Measurements from ENCODE around the gene SLIT2.

SLIT2 gene

DNA sequence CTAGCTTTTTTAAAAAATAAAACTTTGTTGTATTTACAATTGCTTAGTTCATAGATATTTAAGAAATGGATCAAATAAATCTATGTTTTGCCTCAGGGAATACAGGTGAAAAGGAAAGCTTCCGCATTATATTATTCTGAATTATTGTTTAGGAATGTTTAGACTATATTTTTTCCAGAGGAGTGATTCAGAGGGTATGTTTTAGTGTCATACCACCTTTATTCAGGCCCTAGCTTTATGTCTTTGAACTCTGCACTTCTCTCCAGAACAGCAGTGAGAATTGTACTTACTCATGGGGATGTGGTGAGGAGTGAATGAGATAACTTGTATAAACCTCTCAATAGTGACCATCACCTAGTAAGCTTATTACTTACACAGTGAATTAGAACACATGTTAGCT lies 14.0 kb downstream of the SLIT2 start:
- DNase-seq: no peak

DNA sequence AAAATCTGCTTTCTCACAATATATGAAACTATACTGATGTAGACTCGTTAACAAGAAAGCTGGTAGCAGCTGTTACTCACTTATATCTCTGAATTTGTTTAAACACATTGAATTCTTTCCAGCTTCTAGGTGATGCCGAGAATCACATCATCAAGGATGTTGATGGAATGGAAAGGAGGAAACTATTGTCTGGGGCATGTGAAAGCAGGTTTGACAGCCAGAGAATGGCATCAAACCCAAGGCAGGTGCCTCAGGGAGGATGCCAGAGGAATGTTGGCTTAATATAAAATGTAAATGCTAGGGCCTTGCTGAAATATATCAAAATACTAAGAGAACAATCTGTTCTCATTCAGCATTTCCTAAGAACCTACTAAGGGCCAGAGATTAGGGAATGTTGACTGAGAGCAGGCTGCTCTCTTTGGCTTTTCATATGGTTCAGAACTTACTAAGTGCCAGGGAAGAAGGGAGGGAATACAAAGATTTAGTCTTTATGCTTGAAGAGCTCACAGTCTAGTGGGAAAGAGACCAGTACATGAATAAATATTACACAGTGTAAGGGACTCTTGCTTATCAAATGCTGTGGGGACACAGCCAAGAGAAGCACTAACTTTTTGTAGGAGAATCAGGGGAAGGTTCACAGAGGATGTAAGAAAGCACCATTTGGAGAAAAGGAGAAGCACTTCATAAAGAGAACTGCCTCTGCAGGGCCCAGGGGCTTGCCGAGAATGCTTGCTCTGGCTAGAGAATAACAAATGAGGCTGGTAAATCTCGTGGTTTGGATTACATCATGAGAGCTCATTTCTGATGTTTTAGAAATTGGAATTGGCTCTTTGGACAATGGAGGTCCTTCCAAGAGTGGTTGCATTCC lies 14.7 kb downstream of the SLIT2 start:
- no peak for DNase-seq

DNA sequence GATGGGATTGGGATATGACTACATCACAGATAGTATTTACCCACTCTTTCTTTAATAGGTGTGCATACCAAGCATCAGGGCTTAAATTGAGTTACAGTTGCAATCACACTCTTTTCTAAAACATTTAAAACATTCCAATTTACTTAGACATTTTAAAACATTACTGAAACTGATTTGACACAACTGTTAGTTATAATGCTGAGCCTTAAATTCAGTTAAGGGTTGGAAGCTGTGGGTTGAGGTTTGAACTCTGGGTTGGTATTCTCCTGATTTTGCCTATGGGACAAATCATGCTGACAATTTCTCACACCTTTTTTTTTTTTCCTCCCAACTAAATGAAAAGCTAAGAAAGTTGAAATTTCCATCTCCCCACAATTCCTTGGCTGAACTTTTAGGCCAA lies 16.3 kb downstream of the SLIT2 start:
- DNase-seq: no peak

DNA sequence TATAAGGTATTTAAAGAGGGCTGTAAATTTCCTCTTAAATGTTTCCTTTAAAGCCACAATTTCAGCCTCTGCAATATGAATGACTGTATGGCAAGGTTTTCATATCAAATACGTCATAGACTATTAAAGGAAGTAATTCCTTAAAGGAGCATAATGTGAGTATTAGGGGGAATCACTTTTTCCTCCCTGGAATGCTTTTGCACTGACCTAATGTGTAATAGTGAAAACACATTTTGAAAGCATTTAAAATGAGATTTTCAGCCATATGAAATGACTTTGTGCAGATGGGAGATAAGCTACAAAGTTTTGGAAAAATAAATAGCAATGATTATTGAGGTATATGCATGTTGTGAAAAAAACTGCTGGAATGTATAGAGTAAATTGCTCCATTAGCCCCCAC lies 17.6 kb downstream of the SLIT2 start:
- no peak for DNase-seq

DNA sequence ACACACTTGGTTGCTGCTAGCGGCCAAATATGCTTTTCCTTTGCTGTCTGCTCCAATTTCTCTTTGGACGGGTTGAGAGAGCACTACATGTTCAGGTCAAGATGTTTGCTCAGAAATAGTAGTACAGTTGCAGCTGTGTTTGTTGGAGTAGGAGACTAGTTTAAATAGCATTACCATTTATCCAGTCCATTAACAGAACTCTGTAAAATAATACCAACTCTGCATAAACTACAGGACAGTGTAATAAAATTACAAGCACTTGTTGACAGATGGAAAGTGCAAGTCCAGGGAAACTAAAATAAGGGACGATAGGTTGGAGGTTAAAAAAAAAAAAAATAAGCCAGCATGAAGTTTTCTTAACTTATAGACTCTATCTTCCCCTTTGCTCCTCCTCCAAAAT lies 20.2 kb downstream of the SLIT2 start:
- DNase-seq: no peak

DNA sequence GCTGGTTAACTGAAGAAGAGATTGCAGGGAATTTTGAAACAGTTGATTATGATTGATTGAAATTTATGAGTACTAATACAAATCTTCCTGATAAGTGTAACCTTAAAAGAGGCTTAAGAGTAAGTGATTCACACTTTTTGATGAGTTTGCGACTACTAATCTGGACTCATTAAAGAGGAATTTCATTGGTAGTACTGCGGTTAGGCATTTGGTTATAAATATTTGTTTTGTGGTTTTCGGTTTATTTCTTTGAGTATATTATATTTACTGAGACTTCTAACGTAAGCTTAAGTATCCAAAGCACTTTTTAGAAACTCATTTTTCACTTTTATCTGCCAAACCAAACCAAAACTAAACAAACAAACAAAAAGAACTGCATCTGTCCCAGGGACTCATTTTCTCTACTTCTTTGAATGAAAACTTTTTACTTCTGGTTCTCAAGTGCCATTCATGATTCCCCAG lies 20.7 kb downstream of the SLIT2 start:
- no peak for DNase-seq

DNA sequence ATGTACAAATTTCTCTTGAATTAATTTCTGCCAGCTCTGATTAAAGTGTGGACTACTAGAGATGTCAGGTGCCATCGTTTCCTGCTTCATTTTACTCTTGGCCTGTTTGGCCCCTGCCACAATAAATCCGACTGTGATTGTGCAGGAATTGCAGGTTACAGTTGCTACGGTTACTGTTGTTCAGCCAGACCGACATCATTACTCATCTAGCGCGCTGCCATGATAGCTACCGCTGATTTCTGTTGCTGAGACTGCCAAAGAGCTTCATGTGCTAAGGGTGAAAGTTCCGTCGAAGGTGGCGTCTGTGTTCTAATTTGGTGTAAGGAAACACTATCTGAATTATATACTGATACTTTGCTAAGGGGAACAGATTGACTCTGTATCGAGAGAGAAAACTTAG lies 22.1 kb downstream of the SLIT2 start:
- DNase-seq: no peak

DNA sequence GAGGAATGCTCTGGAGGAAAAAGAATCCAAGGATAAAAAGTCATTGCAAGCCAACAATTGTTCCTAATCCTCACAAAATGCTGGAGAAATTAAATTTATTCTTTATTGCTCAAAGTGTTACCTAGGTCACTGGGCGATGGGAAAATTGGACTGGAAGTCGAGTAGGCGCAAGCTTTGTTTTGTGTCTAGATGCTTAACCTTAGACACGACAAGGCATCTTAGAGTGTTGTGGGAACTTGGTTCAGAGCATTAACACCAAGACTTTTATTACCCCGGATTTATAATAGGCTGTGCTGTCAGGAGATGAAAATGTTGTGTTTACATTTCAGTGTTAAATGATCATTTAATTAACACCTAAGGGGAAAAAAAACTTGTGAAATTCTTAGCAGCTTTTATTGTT lies 25.1 kb downstream of the SLIT2 start:
- DNase-seq: no peak

DNA sequence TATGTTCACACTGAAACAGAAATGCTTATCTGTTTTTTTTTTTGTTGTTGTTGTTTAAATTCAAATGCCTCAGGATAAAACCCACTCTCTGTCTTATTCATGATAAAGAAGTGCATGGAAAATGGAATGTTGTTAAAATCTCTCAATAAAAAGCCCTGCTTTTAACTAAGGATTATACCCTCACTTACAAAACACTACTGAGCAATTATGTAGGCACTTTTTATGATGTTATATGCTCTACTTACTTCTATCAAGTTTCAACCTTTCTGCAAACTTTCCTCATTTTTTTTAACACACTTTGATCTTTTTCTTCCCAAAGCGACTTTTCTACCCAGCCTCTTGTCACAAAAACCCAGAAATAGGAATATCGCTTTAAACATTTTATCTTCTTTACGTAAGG lies 26.5 kb downstream of the SLIT2 start:
- no peak for DNase-seq

DNA sequence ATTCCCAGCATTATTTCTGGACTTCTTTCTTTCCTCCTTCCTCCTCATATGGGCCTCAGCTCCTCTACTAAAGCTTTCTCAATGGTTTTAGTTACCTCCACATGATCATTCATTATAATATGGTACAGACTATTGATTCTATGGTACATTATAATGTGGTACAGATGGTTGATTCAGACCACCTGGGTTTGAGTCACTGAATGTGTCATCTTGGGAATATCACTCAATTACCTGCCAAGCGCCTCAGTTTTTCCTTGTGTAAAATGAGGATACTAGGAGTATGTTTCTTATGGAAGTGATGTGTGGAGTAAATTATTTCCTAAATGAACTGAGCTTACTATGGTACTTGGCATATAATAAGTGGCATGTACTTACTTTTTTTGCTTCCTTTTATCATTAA lies 27.7 kb downstream of the SLIT2 start:
- DNase-seq: no peak

DNA sequence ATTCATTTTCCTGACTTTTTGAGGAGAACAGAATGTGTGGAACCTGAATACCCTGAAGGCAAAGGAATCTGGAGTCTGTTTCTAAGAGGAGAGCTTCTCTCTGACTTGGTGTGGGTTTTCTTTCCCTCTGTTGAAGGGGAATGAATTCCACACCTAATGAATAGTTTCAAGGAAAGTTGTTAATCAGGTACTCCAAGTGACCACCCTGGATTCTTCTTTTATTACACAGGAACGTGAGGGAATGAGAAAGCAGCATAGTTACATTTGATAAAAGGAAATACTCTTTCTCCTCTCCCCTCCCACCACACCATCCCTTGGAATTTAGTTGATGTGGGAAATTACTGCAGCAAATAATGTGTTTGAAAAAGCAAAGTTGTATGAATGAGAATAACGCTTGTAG lies 29.7 kb downstream of the SLIT2 start:
- no peak for DNase-seq

DNA sequence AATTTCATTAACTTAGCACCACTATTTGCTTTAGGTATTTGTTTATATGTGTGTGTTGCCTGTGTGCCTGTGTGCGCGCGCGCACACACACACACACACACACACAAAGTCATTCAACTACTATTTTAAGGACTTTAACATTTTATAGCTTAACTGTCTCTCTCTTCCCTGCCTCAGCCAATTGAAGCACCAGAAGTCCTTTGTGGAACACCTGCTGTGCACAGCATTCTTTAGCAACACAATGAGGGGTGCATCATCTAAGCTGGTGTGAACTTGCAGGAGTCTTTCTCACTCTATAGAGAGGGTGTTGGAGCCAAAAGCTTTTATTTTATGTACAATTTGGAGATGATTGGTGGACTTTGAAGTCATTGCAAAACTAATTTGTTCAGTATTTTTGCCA lies 31.3 kb downstream of the SLIT2 start:
- no peak for DNase-seq

DNA sequence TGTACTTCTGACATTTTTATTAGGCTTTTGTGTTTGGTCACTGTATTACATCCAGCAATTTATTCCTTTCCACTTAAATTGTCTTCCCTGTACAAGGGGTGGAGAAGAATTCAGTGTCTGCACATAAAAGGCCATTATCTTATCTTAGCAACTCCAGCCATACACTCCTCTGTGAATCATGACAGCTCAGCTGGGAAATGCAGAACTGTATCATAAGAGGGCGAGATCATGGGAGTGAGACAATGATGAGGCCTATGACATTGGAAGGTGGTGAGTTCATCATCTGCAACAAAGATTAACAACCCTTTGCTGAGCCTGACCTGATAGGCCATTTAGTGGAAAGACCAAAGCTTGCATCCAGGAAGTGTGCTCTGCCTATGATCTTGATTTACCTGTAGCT lies 33.3 kb downstream of the SLIT2 start:
- DNase-seq: no peak

DNA sequence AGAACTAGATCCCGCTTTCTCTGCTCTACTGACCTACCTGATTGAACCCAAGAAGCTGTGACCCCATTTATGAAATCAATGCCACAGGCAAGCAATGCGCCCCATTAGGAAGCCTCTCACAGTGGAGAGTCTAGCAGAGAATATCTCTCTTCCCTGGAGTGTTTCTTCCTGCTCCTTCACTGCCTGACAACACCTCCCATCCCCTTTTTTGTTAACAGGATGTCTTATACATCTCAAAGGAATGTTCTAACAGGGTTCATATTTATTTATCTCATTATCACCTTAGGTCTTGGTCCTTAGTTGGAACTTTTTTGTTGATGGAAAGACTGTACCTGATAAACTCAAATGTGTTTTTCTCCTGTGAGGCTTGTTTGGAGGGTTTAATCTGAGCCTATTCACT lies 35.5 kb downstream of the SLIT2 start:
- DNase-seq: no peak

DNA sequence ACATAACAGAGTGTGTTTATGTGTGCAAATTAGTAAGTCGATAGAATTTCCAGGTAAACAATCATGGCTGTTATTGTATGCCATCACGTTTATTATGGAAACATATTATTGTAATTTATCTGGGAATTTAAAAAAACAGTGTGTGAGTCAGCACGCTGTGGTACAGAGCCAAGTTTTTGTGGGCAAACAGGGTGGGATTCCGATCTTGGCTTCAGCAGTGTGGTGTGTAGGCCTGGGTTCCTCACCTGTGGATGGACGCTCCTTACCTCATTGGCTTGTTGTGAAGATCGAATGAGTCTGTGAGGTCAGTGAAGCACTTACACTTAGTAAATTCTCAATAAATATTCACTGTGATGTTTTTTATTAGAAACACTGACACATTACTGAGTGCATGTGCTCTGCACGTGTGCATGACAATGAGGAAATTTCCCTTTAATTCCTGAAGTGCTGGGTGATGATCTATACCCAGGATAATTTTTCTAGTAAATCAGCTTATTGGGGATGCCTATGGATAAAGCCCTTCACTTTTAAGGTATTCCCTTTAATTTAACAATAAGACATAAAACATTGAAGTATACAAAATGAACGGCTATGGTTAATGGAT lies 36.4 kb downstream of the SLIT2 start:
- DNase-seq: no peak

DNA sequence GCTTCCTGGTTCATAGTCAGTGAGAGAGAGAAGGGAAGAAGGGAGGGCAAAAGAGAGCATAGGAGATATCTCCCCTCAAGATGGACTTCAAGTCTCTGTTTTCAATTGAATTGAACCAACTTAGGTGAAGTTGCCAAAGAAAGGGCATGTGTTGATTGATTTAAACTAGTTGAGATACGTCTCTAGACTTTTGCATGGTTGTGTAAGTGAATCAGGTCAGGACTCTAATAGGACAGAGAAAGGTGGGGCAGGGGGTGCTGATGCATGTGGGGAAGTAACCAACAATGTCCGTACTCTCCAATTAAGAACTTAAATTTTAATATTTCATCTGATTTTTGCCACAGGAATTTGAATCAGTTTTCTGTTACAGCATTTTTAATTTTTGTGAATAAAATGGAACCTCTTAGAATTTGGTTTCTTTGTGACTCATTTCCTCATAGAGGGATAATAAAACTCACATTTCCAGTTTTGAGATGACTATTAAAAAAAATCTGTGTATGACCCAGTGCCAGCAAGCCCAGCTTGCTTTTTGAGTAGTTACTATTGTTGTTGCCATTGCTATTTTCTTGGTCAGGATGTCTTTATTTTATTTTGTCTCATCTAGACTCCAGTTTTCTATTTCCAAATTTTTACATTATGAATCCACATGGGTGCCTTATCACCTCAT lies 37.3 kb downstream of the SLIT2 start:
- DNase-seq: no peak

DNA sequence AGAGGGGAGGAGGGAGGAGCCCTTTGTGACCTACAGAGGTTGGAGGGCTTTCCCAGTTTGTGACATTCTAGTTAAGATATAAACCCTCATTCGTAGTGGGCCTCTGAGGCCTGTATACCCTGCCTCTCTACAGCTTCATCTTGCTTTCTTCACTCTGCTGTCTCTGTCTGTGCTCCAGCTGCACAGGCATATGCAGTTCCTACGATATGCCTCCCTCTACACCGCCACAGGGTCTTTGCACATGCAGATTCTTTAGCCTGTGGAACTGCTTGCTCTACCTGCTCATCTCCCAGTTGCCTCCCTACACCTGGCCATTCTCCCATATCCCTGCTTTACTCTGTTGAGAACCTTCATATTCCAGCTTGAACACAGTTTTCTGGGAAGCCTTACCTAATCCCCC lies 38.1 kb downstream of the SLIT2 start:
- no peak for DNase-seq

DNA sequence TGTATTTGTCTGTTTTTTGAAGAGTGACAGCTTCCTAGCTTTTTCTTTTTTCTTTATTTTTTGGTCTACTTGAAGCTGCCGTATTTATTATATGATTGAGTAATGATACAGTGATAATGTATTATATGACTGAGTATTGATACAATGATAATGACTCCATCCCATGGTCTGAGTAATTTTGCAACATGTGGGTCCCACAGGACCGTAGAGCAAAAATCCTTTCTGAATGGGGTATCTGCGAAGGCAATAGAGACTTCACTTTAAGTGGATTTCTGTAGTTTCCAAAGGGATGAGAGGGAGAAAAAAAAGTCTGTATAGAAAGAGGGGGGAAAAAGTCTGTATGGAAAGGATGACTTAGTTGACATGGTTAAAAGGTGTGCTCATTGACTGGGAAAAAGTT lies 41.0 kb downstream of the SLIT2 start:
- no peak for DNase-seq

DNA sequence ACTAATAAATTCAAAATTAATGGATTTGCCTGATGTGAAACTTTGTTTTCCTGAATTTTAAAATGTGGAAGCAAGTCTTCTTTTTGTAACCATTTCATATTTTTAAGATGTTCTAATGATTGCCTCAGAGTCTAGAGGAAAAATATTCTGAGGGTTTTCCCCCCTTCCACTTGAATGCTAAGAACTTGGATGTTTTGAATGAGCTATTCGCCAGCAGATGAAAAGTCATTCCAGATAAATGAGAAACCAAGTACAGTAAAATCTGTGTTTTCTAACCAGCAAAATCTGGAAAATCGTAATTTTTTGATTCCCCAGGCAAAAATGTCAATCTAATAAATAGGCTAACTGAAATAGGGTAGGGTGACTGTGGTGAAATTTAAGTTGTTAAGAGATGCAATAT lies 45.6 kb downstream of the SLIT2 start:
- no peak for DNase-seq

DNA sequence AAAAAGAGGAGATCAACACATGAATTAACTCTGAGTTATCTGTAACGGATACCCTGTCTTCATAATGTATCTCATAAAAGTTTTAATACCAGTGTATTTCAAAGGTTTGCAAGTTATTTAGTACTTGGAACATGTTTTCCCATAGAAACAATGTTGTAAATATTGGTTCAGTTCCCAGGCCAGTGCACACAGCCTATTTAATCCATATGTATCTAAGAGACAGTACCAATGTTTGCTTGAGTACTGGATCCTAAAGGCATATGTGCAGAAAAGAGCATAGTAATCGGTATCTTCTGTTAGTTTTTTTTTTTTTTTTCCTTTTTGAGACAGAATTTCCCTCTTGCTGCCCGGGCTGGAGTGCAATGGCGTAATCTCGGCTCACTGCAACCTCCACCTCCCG lies 46.1 kb downstream of the SLIT2 start:
- no peak for DNase-seq

DNA sequence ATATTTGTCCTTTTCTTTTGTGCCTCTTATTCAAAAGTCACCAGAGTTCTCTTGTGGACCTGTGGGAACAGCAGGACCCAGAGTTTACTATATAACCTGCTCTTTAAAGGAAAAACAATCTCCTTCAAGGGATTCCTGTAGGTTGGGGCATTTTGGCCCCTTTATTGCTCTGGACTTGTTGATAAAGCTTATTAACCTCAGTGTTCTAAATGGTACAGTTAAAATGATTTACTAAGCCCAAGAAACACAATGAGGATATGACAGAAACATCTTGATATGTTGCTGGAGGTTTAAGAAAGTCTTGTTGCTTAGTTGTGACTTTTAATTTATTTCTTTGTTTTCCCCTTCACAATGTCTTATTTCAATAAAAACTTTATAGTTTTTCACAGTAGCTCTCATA lies 46.8 kb downstream of the SLIT2 start:
- DNase-seq: no peak

DNA sequence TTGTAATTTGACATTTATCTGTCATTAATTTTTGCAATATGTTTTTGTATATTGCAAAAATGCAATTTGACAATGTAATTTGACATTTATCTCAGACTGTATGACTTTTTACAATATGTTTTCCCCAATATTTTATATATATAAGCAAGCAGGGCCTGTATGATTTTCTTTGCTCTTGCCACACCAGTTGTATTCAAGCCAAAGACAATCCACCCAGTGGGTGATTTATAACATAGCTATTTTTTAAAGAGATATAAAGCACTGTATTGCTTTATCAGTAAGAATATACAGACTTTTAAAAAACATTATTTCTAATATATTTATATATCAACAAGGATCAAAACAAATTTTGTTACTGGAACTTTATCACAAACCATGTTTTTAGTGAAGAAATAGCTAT lies 47.3 kb downstream of the SLIT2 start:
- no peak for DNase-seq

DNA sequence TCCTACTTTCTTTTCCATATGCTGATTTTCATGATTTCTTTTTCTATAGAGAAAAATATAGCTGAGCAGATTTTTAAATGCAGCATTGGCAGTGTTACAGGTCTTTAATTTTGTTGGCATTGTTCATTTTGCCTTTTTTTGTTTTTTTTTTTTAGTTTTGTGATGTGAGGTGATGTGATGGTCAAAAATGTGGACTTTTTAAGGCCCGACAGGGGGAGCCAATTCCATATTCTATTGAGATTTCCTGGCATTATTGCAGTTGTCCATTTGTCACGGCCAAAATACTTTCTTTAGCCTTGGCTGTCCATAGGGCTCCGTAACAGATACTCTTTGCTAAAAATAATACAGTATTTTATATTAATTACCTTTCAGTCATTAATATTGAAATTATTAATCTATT lies 47.8 kb downstream of the SLIT2 start:
- DNase-seq: no peak

DNA sequence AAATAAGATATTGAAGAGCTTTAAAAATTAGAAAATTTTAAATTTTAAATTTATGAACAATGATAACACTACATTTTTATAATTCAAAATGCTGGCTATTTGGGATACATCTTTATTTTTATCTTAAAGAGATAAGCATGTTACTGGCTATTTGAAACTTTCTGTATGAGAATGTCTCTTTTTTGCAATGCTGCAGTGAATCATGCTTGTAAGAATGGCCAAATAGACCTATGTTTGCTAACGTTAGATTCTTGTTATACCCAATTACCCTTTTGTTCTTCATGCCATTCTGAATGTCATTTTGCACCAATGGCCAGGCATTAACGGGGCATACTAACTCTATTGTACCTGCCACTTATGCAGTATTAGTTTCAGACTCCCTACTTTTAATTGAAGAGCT lies 49.5 kb downstream of the SLIT2 start:
- no peak for DNase-seq

Measured in stimulated activated CD4-positive, alpha-beta T cell treated with anti-CD3 and anti-CD28 coated beads, Interleukin-4, amount 100 ng/mL, for 4 hours (primary cell).